Neuronal stem cell (in vitro differentiated cells): ENCODE results near the gene DUSP3.

Source experiments
- DNase-seq: peaks from one replicate; pipeline ENCODE4 v3.0.0-alpha.2; 2013; ENCODE audit warnings: low spot score
- H2AFZ ChIP-seq: one replicate; pipeline ENCODE4 v1.6.1; 2013; ENCODE audit warnings: mild to moderate bottlenecking, low read length, inconsistent platforms
- H2AK5ac ChIP-seq: 2 replicates; pipeline ENCODE4 v1.6.1; 2013; ENCODE audit warnings: low read depth, mild to moderate bottlenecking, inconsistent platforms, low read length, moderate library complexity, mixed read lengths
- H2BK120ac ChIP-seq: 2 replicates; pipeline ENCODE4 v1.6.1; 2013; ENCODE audit warnings: low read depth, mild to moderate bottlenecking, inconsistent platforms, low read length, moderate library complexity, mixed read lengths
- H2BK12ac ChIP-seq: one replicate; pipeline ENCODE4 v1.6.1; 2013; ENCODE audit warnings: low read length, inconsistent platforms
- H2BK15ac ChIP-seq: 2 replicates; pipeline ENCODE4 v1.6.1; 2013; ENCODE audit warnings: mild to moderate bottlenecking, low read length, inconsistent platforms, mixed read lengths
- H2BK5ac ChIP-seq: one replicate; pipeline ENCODE4 v1.6.1; 2013; ENCODE audit warnings: inconsistent platforms, mild to moderate bottlenecking, low read length, moderate library complexity
- H3K14ac ChIP-seq: one replicate; pipeline ENCODE4 v1.6.1; 2013; ENCODE audit warnings: low read length, inconsistent platforms
- H3K18ac ChIP-seq: 2 replicates; pipeline ENCODE4 v1.6.1; 2013; ENCODE audit warnings: low read length, inconsistent platforms
- H3K23ac ChIP-seq: 2 replicates; pipeline ENCODE4 v1.6.1; 2013; ENCODE audit warnings: low read depth, mild to moderate bottlenecking, mixed read lengths, low read length, inconsistent platforms; ENCODE audit not compliant: poor library complexity
- H3K27ac ChIP-seq: replicated peaks from 3 replicates; pipeline ENCODE4 v1.5.1; 2013; ENCODE audit warnings: low read length, inconsistent platforms
- H3K27me3 ChIP-seq, 3 experiments: 2 replicates each; pipeline ENCODE4 v1.6.1; 2013; ENCODE audit warnings: low read length in 3 of 3, mild to moderate bottlenecking in 2 of 3, inconsistent platforms in 1 of 3, low read depth in 1 of 3, mixed read lengths in 1 of 3, moderate library complexity in 1 of 3; ENCODE audit not compliant: control insufficient read depth in 3 of 3, insufficient read depth in 3 of 3
- H3K36me3 ChIP-seq, 2 donors: replicated peaks in 1 of 2; 2 replicates each; pipeline ENCODE4 v1.6.1; 2013; ENCODE audit warnings: low read length in 2 of 2; ENCODE audit not compliant: control insufficient read depth in 2 of 2, insufficient read depth in 2 of 2
- H3K4ac ChIP-seq: 2 replicates; pipeline ENCODE4 v1.6.1; 2013; ENCODE audit warnings: inconsistent platforms, mild to moderate bottlenecking, low read length, moderate library complexity
- H3K4me1 ChIP-seq, 2 donors: 1 replicate in 1 of 2; 2 replicates in 1 of 2; pipeline ENCODE4 v1.6.1; 2013; ENCODE audit warnings: low read length in 2 of 2, low read depth in 1 of 2; ENCODE audit not compliant: control insufficient read depth in 2 of 2, insufficient read depth in 1 of 2
- H3K4me2 ChIP-seq: one replicate; pipeline ENCODE4 v1.6.1; 2013; ENCODE audit warnings: mild to moderate bottlenecking, low read length, inconsistent platforms; ENCODE audit not compliant: insufficient read depth, poor library complexity, severe bottlenecking
- H3K4me3 ChIP-seq, 2 donors: 2 replicates each; pipeline ENCODE4 v1.5.1; 2013; ENCODE audit warnings: low read length in 2 of 2, mild to moderate bottlenecking in 2 of 2, inconsistent platforms in 1 of 2, moderate library complexity in 1 of 2
- H3K79me1 ChIP-seq: one replicate; pipeline ENCODE4 v1.6.1; 2013; ENCODE audit warnings: low read depth, mild to moderate bottlenecking, inconsistent platforms, low read length, moderate library complexity
- H3K9ac ChIP-seq: one replicate; pipeline ENCODE4 v1.6.1; 2013; ENCODE audit warnings: mild to moderate bottlenecking, low read depth, low read length, inconsistent platforms; ENCODE audit not compliant: poor library complexity
- H3K9me3 ChIP-seq, 2 donors: replicated peaks in 1 of 2; 2 replicates each; pipeline versions ENCODE3 to v1.6.1; 2013; ENCODE audit warnings: low read length in 2 of 2, mild to moderate bottlenecking in 2 of 2, inconsistent platforms in 1 of 2, low read depth in 1 of 2, mixed read lengths in 1 of 2, moderate library complexity in 1 of 2; ENCODE audit not compliant: control insufficient read depth in 2 of 2, insufficient read depth in 1 of 2
- H4K8ac ChIP-seq: one replicate; pipeline ENCODE4 v1.6.1; 2013; ENCODE audit warnings: low read depth, mild to moderate bottlenecking, inconsistent platforms, low read length, moderate library complexity
- H4K91ac ChIP-seq: one replicate; pipeline ENCODE4 v1.6.1; 2013; ENCODE audit warnings: low read length, low read depth, mild to moderate bottlenecking, inconsistent platforms; ENCODE audit not compliant: poor library complexity
- WGBS, 2 donors: extraction: QIAGEN DNeasy Blood & Tissue Kit; methylation state at CpG; one replicate each; pipeline ENCODE4 v1.1.7; 2013; ENCODE audit warnings: missing lambda C conversion rate in 2 of 2, mixed read lengths in 1 of 2; ENCODE audit not compliant: insufficient read length in 2 of 2, insufficient replicate concordance in 1 of 2; ENCODE audit errors: extremely low coverage in 2 of 2; 5-methylcytosine and 5-hydroxymethylcytosine counted together

DUSP3 gene

GRCh38 chr17:43750153-43750552, 28.6 kb downstream of the DUSP3 start:
- H3K79me1 ChIP-seq: no peaks in the 10 kb centered on the region
- DNase-seq: no peak
- H3K4ac ChIP-seq: no peak overlapping the region

GRCh38 chr17:43745541-43745940, 33.2 kb downstream of the DUSP3 start:
- Histone ChIP-seq H3K4me2 (no peak overlapping the region), H3K4ac (no peak overlapping the region), H3K18ac (no peak overlapping the region), H3K79me1 (no peaks in the 10 kb centered on the region), H3K4me3 (no peak overlapping the region), H3K4me1 (peaks cover 6 to 8% of the 10 kb centered on the region in 2 donors), H3K9ac (no peak overlapping the region), H2BK120ac (no peak overlapping the region), H3K23ac (no peak overlapping the region), H2BK12ac (no peak overlapping the region), H3K27me3 (peaks cover 0 to 52% (median 0%) of the 10 kb centered on the region in 3 experiments), H3K27ac (no peak overlapping the region), H3K36me3 (no peaks in the 10 kb centered on the region), H2AFZ (no peak overlapping the region), H3K9me3 (no peaks in the 10 kb centered on the region), H2AK5ac (no peak overlapping the region), H2BK5ac (no peak overlapping the region), H4K91ac (no peak overlapping the region), H2BK15ac (no peak overlapping the region), H3K14ac (no peak overlapping the region), H4K8ac (no peak overlapping the region)
- DNase-seq: no peak
- no CpG with 5 or more reads among the region's 6 CpGs for WGBS, 2 donors

More at GRCh38 chr17:43750153-43750552, 28.6 kb downstream of the DUSP3 start:
- no CpG with 5 or more reads among the region's 5 CpGs for WGBS, 2 donors
- H2BK120ac ChIP-seq: no peak overlapping the region
- H3K27ac ChIP-seq: no peak overlapping the region
- H3K18ac ChIP-seq: no peak overlapping the region
- peak overlapping the region in 1 of 2 donors; percentile 44 for H3K4me3 ChIP-seq
- no peak overlapping the region for H2AK5ac ChIP-seq
- H3K4me2 ChIP-seq: no peak overlapping the region
- H3K9ac ChIP-seq: no peak overlapping the region
- no peak overlapping the region for H2AFZ ChIP-seq
- H2BK12ac ChIP-seq: no peak overlapping the region
- no peak overlapping the region for H3K14ac ChIP-seq
- no peaks in the 10 kb centered on the region for H3K9me3 ChIP-seq
- no peak overlapping the region for H4K91ac ChIP-seq
- H2BK15ac ChIP-seq: no peak overlapping the region
- peaks cover 0 to 71% (median 13%) of the 10 kb centered on the region in 3 experiments for H3K27me3 ChIP-seq
- H2BK5ac ChIP-seq: no peak overlapping the region
- no peaks in the 10 kb centered on the region for H3K36me3 ChIP-seq
- H3K4me1 ChIP-seq: peaks cover 5 to 6% of the 10 kb centered on the region in 2 donors
- H4K8ac ChIP-seq: no peak overlapping the region
- no peak overlapping the region for H3K23ac ChIP-seq

- Histone ChIP-seq H2AK5ac (no peak overlapping the region), H2BK120ac (no peak overlapping the region), H3K4me3 (no peak overlapping the region), H4K8ac (no peak overlapping the region), H3K9ac (no peak overlapping the region), H2BK15ac (no peak overlapping the region), H3K23ac (no peak overlapping the region), H3K14ac (no peak overlapping the region), H4K91ac (no peak overlapping the region), H3K27ac (no peak overlapping the region), H3K4me1 (peaks cover 6 to 8% of the 10 kb centered on the region in 2 donors), H2BK12ac (no peak overlapping the region), H2BK5ac (no peak overlapping the region), H3K27me3 (peaks cover 0 to 44% (median 0%) of the 10 kb centered on the region in 3 experiments), H3K79me1 (no peaks in the 10 kb centered on the region), H3K18ac (no peak overlapping the region), H3K4ac (no peak overlapping the region), H2AFZ (no peak overlapping the region), H3K36me3 (no peaks in the 10 kb centered on the region), H3K9me3 (no peaks in the 10 kb centered on the region), H3K4me2 (no peak overlapping the region)
- no CpG with 5 or more reads among the region's 5 CpGs for WGBS, 2 donors
- DNase-seq: no peak
These were observed 37.1 kb downstream of the DUSP3 start for GRCh38 chr17:43741636-43742035.

- H3K79me1 ChIP-seq: no peaks in the 10 kb centered on the region
- H2BK15ac ChIP-seq: no peak overlapping the region
- peaks cover 0 to 36% (median 0%) of the 10 kb centered on the region in 3 experiments for H3K27me3 ChIP-seq
- H3K9me3 ChIP-seq: no peaks in the 10 kb centered on the region
- no peak overlapping the region for H3K14ac ChIP-seq
- no peak overlapping the region for H2AFZ ChIP-seq
- no peak overlapping the region for H3K4me2 ChIP-seq
- peaks cover 0 to 6% of the 10 kb centered on the region in 2 donors for H3K4me1 ChIP-seq
- no peak overlapping the region for H3K4ac ChIP-seq
- H3K9ac ChIP-seq: no peak overlapping the region
- no peak overlapping the region for H4K91ac ChIP-seq
- DNase-seq: no peak
- no peaks in the 10 kb centered on the region for H3K36me3 ChIP-seq
- no peak overlapping the region for H2BK12ac ChIP-seq
- H2BK120ac ChIP-seq: no peak overlapping the region
- H2AK5ac ChIP-seq: no peak overlapping the region
- no peak overlapping the region for H3K27ac ChIP-seq
- no CpG with 5 or more reads among the region's 4 CpGs for WGBS, 2 donors
- H4K8ac ChIP-seq: no peak overlapping the region
- no peak overlapping the region for H2BK5ac ChIP-seq
- H3K4me3 ChIP-seq: no peak overlapping the region
- H3K23ac ChIP-seq: no peak overlapping the region
- H3K18ac ChIP-seq: no peak overlapping the region
These were observed 38.2 kb downstream of the DUSP3 start for GRCh38 chr17:43740541-43740940.
